ENCODE data around the gene DDX39B. TPM values are rescaled to one million over a fixed set of nuclear protein-coding genes. Genes with fewer than 3 reads are reported as not detected.
"Not testable (repeated sequence)": the region's sequence is repeated elsewhere in the genome, so short reads cannot be mapped to it uniquely, and the experiment has no call there.

Gene DDX39B
- total RNA-seq (453 and 481 TPM in 2 replicates), polyA plus RNA-seq (722 and 766 TPM in 2 replicates), polyA minus RNA-seq (941 and 1,099 TPM in 2 replicates), Bru-seq, nascent RNA (percentile 68 among the genes with signal in this experiment), BruChase-seq, experiment 1, labeled RNA remaining after a 6-hour chase (percentile 92 among the genes with signal in this experiment), BruChase-seq, experiment 2, labeled RNA remaining after a 2-hour chase (percentile 83 among the genes with signal in this experiment)
- polyA plus RNA-seq (2011; cell fraction: cytosol; rRNA removed), result 462 and 465 TPM in 2 replicates
- 1,430 and 1,543 TPM in 2 replicates for polyA plus RNA-seq (2011; cell fraction: nucleus; rRNA removed)
- 283 and 357 TPM in 2 replicates for polyA plus RNA-seq (2012)
- polyA minus RNA-seq (2011; cell fraction: cytosol; rRNA and poly(A)+ RNA removed), result 284 TPM
- 394 and 502 TPM in 2 replicates for polyA minus RNA-seq (2011; cell fraction: nucleus; rRNA and poly(A)+ RNA removed)
- long read RNA-seq, full-length matches to known transcripts, result 342 of 441 reads
- long read RNA-seq, partial matches to known transcripts, result 44 of 441 reads
- long read RNA-seq, other reads (novel, unspliced or antisense), result 55 of 441 reads

- H3K79me2 ChIP-seq (ENCODE audit: control insufficient read depth, insufficient read depth, low read length), result peaks cover 46% of the 10 kb centered on the region
- peak within 1 kb of the TSS; percentile 92 for H3K4me2 ChIP-seq (ENCODE audit: insufficient read depth, low read length)
- no peaks in the 10 kb centered on the region for H3K9me3 ChIP-seq (replicated peaks; ENCODE audit: control insufficient read depth, insufficient read depth, low read length)
- H3K9me1 ChIP-seq (replicated peaks; ENCODE audit: control insufficient read depth, extremely low read depth, insufficient read depth, low read length), result no peaks in the 10 kb centered on the region
- TF ChIP-seq EZH2 (IDR thresholded peaks at IDR 0.05; ENCODE audit: borderline replicate concordance, low read depth, low read length, severe bottlenecking), result no peak
- no peak for TF ChIP-seq FOS (IDR thresholded peaks at IDR 0.05; ENCODE audit: borderline replicate concordance, insufficient read depth, low read length)
- peak; percentile 96 for TF ChIP-seq POLR2A (IDR thresholded peaks at IDR 0.05; ENCODE audit: low read depth, low read length)
- no peak for TF ChIP-seq GATA2 (IDR thresholded peaks at IDR 0.05; ENCODE audit: insufficient read depth, insufficient read length, low read depth, low read length)
- peak; percentile 15 for TF ChIP-seq MAX (IDR thresholded peaks at IDR 0.05; ENCODE audit: insufficient read depth, insufficient read length)
- no peak for TF ChIP-seq CTCF (IDR thresholded peaks at IDR 0.05; ENCODE audit: extremely low read depth in 1 of 2, insufficient read depth in 1 of 2, low read depth in 1 of 2, low read length in 2 of 2)
- TF ChIP-seq MYC (IDR thresholded peaks at IDR 0.05; ENCODE audit: low read depth, low read length), result peak; percentile 41
- TF ChIP-seq POLR2AphosphoS5 (IDR thresholded peaks at IDR 0.05; ENCODE audit: insufficient read depth, low read depth, low read length), result peak; percentile 91
- TF ChIP-seq JUN (IDR thresholded peaks at IDR 0.05; ENCODE audit: borderline replicate concordance, insufficient read depth, insufficient read length, low read depth), result no peak
- BruUV-seq (replicated peaks), result no TSS peak
- DNase-seq (ENCODE audit: low read depth, low spot score) (peak; percentile 97), FAIRE-seq (peak; percentile 95)
- peak within 1 kb of the TSS; percentile 98 for H3K9ac ChIP-seq (replicated peaks; ENCODE audit: extremely low read depth, insufficient read depth, low read length)
- intact Hi-C loops (cut with micrococcal nuclease), result loop anchor here (1.0 to 10.0 kb wide), 4 partner anchors 16 to 193 kb away; partner anchors contain the start of genes CLIC1 and PRRC2A
- H2AFZ ChIP-seq (ENCODE audit: low read depth, low read length), result peak within 1 kb of the TSS; percentile 26
- ChIA-PET POLR2A (interaction anchor here (0.8 to 1.3 kb wide), 8 partner anchors 9 to 1430 kb away, joined by 3 to 6 read pairs (median 4); partner anchors contain the start of gene MCCD1), CTCF (interaction anchor here (0.8 to 31.0 kb wide), 10 partner anchors 9 to 345 kb away, joined by 3 to 1517 read pairs (median 4); partner anchors contain the start of genes C6orf47, LST1, LTB and NCR3)
- dilution Hi-C loops (cut with MboI; ENCODE audit: extremely low pct_ligation_motif_present, low sequenced_read_pairs), result no loop called here
- H3K4me3 ChIP-seq (replicated peaks in 1 of 3; ENCODE audit: insufficient read depth in 1 of 3, low read depth in 1 of 3, low read length in 3 of 3), result peak within 1 kb of the TSS; percentile 59 to 95 (median 80)
- H3K27me3 ChIP-seq (ENCODE audit: control insufficient read depth in 2 of 2, insufficient read depth in 2 of 2, low read length in 2 of 2), result no peaks in the 10 kb centered on the region
- H3K27ac ChIP-seq (ENCODE audit: insufficient read depth, low read depth, low read length), result peak within 1 kb of the TSS; percentile 85
- H4K20me1 ChIP-seq (replicated peaks; ENCODE audit: control insufficient read depth, extremely low read depth, insufficient read depth, low read length), result peaks cover 7% of the 10 kb centered on the region
- H3K36me3 ChIP-seq (ENCODE audit: control insufficient read depth in 2 of 2, extremely low read depth in 1 of 2, insufficient read depth in 2 of 2, low read length in 2 of 2), result peaks cover 12 to 24% of the 10 kb centered on the region in 2 experiments
- peaks cover 28% of the 10 kb centered on the region for H3K4me1 ChIP-seq (ENCODE audit: control insufficient read depth, extremely low read depth, insufficient read depth, low read length)
Measured at GRCh38 chr6:31541658-31542521, at the start of gene DDX39B. TSS of gene DDX39B (minus strand) at chr6:31542003. CDS start at chr6:31540532, 1,471 bp downstream.

GRCh38 chr6:31590691-31591090 is 48.9 kb upstream of the DDX39B start:
- H3K4me2 ChIP-seq (ENCODE audit: insufficient read depth, low read length); H3K4me3 ChIP-seq (replicated peaks in 1 of 3; ENCODE audit: insufficient read depth in 1 of 3, low read depth in 1 of 3, low read length in 3 of 3); H3K79me2 ChIP-seq (ENCODE audit: control insufficient read depth, insufficient read depth, low read length); H3K27me3 ChIP-seq (ENCODE audit: control insufficient read depth in 2 of 2, insufficient read depth in 2 of 2, low read length in 2 of 2); H3K9me1 ChIP-seq (replicated peaks; ENCODE audit: control insufficient read depth, extremely low read depth, insufficient read depth, low read length); H2AFZ ChIP-seq (ENCODE audit: low read depth, low read length); DNase-seq (ENCODE audit: low read depth, low spot score); BruUV-seq (replicated peaks); intact Hi-C loops (cut with micrococcal nuclease); H4K20me1 ChIP-seq (replicated peaks; ENCODE audit: control insufficient read depth, extremely low read depth, insufficient read depth, low read length); H3K4me1 ChIP-seq (ENCODE audit: control insufficient read depth, extremely low read depth, insufficient read depth, low read length); FAIRE-seq; H3K9me3 ChIP-seq (replicated peaks; ENCODE audit: control insufficient read depth, insufficient read depth, low read length); dilution Hi-C loops (cut with MboI; ENCODE audit: extremely low pct_ligation_motif_present, low sequenced_read_pairs); H3K27ac ChIP-seq (ENCODE audit: insufficient read depth, low read depth, low read length); H3K9ac ChIP-seq (replicated peaks; ENCODE audit: extremely low read depth, insufficient read depth, low read length); H3K36me3 ChIP-seq (ENCODE audit: control insufficient read depth in 2 of 2, extremely low read depth in 1 of 2, insufficient read depth in 2 of 2, low read length in 2 of 2); POLR2A ChIA-PET: not testable (repeated sequence)
- CTCF ChIA-PET, result interaction anchor here (2.3 to 32.6 kb wide), 2 partner anchors 10 to 34 kb away, joined by 12 to 1517 read pairs; partner anchors contain the start of genes ATP6V1G2, DDX39B and NFKBIL1

All from endothelial cell of umbilical vein (primary cell).